Measurements from ENCODE around the gene BMPR1A.

DNA sequence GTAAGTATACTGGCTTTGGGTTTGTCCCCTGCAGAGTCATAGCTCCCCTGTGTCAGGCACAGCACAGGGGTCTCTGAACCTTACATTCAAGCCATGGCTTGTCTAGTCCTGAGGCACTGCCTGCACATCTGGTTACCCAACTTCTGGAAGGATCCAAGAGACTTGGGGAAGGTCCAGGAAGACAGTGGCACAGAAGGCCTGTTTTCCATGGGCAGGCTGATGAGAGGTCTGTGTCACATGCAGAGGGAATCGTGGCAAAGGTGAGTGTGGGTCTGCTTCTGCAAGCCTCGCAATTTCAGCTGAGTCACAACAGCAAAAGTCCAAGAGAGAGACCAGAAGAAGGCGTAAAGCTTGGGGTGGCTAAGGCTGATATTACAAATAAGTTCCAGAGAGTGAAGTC lies 28.4 kb upstream of the BMPR1A start:
- TF ChIP-seq CBFB (CRISPR knock-in tag; IDR thresholded peaks at IDR 0.05; ENCODE audit: low read depth) (no peak), CTCF (IDR thresholded peaks at IDR 0.05) (no peak), ZNF138 (CRISPR knock-in tag; conservative IDR thresholded peaks at IDR 0.05) (no peak), RELA (CRISPR knock-in tag; IDR thresholded peaks at IDR 0.05; ENCODE audit: borderline replicate concordance) (no peak)
